Thyroid gland (tissue), 4 donors: ENCODE data around the gene CDPF1.

Source experiments
- CTCF ChIP-seq, 6 experiments: fragments of 200-600 bp in 3 of 6; fragments of 450-650 bp in 3 of 6; sonication (generic) in 3 of 6; IDR thresholded peaks; one replicate each; pipeline ENCODE4 v1.5.1; 2016 to 2019; ENCODE audit warnings: antibody characterized with exemption in 6 of 6, mild to moderate bottlenecking in 2 of 6, inconsistent platforms in 1 of 6, moderate library complexity in 1 of 6
- POLR2A ChIP-seq, 2 donors: fragments of 450-650 bp; IDR thresholded peaks; one replicate each; pipeline ENCODE4 v1.6.1; 2017; ENCODE audit warnings: antibody characterized with exemption in 2 of 2, mild to moderate bottlenecking in 2 of 2, moderate library complexity in 1 of 2

- no peak for TF ChIP-seq CTCF (IDR thresholded peaks at IDR 0.05)
- TF ChIP-seq POLR2A (IDR thresholded peaks at IDR 0.05) = no peak
Observed at GRCh38 chr22:46244771-46245170, 5.3 kb downstream of the CDPF1 start.
